ES-I3 (cell line): ENCODE measurements around the gene FOXN1.
"Not testable (repeated sequence)": the region's sequence is repeated elsewhere in the genome, so short reads cannot be mapped to it uniquely, and the experiment has no call there.

Experiments used
- H3K36me3 ChIP-seq: 2 replicates; pipeline ENCODE4 v1.6.1; 2013; ENCODE audit warnings: mild to moderate bottlenecking, low read length, control low read depth, moderate library complexity; ENCODE audit not compliant: insufficient read depth
- H3K4me1 ChIP-seq: 2 replicates; pipeline ENCODE4 v1.6.1; 2013; ENCODE audit warnings: mild to moderate bottlenecking, control low read depth, low read length; ENCODE audit not compliant: insufficient read depth
- H3K9ac ChIP-seq: 2 replicates; pipeline ENCODE4 v1.6.1; 2013; ENCODE audit warnings: low read depth, mild to moderate bottlenecking, low read length, moderate library complexity
- H3K9me3 ChIP-seq: 2 replicates; pipeline ENCODE4 v1.6.1; 2013; ENCODE audit warnings: mild to moderate bottlenecking, low read length, moderate library complexity; ENCODE audit not compliant: control insufficient read depth, insufficient read depth

Gene FOXN1

GRCh38 chr17:28521311-28522085, 15.3 kb downstream of the FOXN1 start:
- Histone ChIP-seq H3K9ac (no peak overlapping the region), H3K4me1 (peaks cover 9% of the 10 kb centered on the region; the same call in 1 of the 2 replicates), H3K36me3 (no peaks in the 10 kb centered on the region), H3K9me3 (no peaks in the 10 kb centered on the region)

GRCh38 chr17:28522281-28522680, 16.1 kb downstream of the FOXN1 start:
- not testable (repeated sequence) for H3K36me3 ChIP-seq, H3K9me3 ChIP-seq, H3K4me1 ChIP-seq, H3K9ac ChIP-seq

- Histone ChIP-seq H3K36me3 (no peaks in the 10 kb centered on the region), H3K9me3 (no peaks in the 10 kb centered on the region)
These were observed 17.0 kb downstream of the FOXN1 start for GRCh38 chr17:28523186-28523585.

GRCh38 chr17:28523876-28524275, 17.7 kb downstream of the FOXN1 start:
- peaks cover 9% of the 10 kb centered on the region; the same call in 1 of the 2 replicates for H3K4me1 ChIP-seq
- no peaks in the 10 kb centered on the region for H3K9me3 ChIP-seq
- H3K36me3 ChIP-seq: no peaks in the 10 kb centered on the region
- H3K9ac ChIP-seq: no peak overlapping the region

More at GRCh38 chr17:28523186-28523585, 17.0 kb downstream of the FOXN1 start:
- no peak overlapping the region for H3K9ac ChIP-seq
- peaks cover 9% of the 10 kb centered on the region; the same call in 1 of the 2 replicates for H3K4me1 ChIP-seq

GRCh38 chr17:28524476-28525424, 18.6 kb downstream of the FOXN1 start:
- Histone ChIP-seq H3K9ac (no peak overlapping the region), H3K36me3 (no peaks in the 10 kb centered on the region), H3K9me3 (no peaks in the 10 kb centered on the region), H3K4me1 (peaks cover 9% of the 10 kb centered on the region; the same call in 1 of the 2 replicates)

GRCh38 chr17:28526381-28526780, 20.2 kb downstream of the FOXN1 start:
- Histone ChIP-seq H3K9ac (no peak overlapping the region), H3K4me1 (peaks cover 9% of the 10 kb centered on the region; the same call in 1 of the 2 replicates), H3K9me3 (no peaks in the 10 kb centered on the region), H3K36me3 (no peaks in the 10 kb centered on the region)

GRCh38 chr17:28527181-28527681, 21.1 kb downstream of the FOXN1 start:
- Histone ChIP-seq H3K9ac (no peak overlapping the region), H3K4me1 (peaks cover 9% of the 10 kb centered on the region; the same call in 1 of the 2 replicates), H3K36me3 (no peaks in the 10 kb centered on the region), H3K9me3 (no peaks in the 10 kb centered on the region)

GRCh38 chr17:28527859-28528258, 21.7 kb downstream of the FOXN1 start:
- no peaks in the 10 kb centered on the region for H3K36me3 ChIP-seq
- peaks cover 11% of the 10 kb centered on the region; the same call in 1 of the 2 replicates for H3K4me1 ChIP-seq
- no peak overlapping the region for H3K9ac ChIP-seq

GRCh38 chr17:28528327-28529012, 22.3 kb downstream of the FOXN1 start:
- H3K9me3 ChIP-seq: no peaks in the 10 kb centered on the region
- H3K4me1 ChIP-seq: peaks cover 12% of the 10 kb centered on the region; the same call in 1 of the 2 replicates
- H3K36me3 ChIP-seq: no peaks in the 10 kb centered on the region
- H3K9ac ChIP-seq: no peak overlapping the region

More at GRCh38 chr17:28527859-28528258, 21.7 kb downstream of the FOXN1 start:
- H3K9me3 ChIP-seq: no peaks in the 10 kb centered on the region

- Histone ChIP-seq H3K9ac (no peak overlapping the region), H3K9me3 (no peaks in the 10 kb centered on the region), H3K4me1 (peaks cover 12% of the 10 kb centered on the region; the same call in 1 of the 2 replicates), H3K36me3 (no peaks in the 10 kb centered on the region)
These were observed 22.9 kb downstream of the FOXN1 start for GRCh38 chr17:28529013-28529400.

- H3K4me1 ChIP-seq: peaks cover 6% of the 10 kb centered on the region; the same call in 1 of the 2 replicates
- no peaks in the 10 kb centered on the region for H3K36me3 ChIP-seq
- H3K9me3 ChIP-seq: no peaks in the 10 kb centered on the region
- no peak overlapping the region for H3K9ac ChIP-seq
These were observed 24.1 kb downstream of the FOXN1 start for GRCh38 chr17:28530250-28530649.

- Histone ChIP-seq H3K36me3 (no peaks in the 10 kb centered on the region), H3K4me1 (peaks cover 3% of the 10 kb centered on the region; the same call in 1 of the 2 replicates), H3K9me3 (no peaks in the 10 kb centered on the region), H3K9ac (no peak overlapping the region)
These were observed 24.8 kb downstream of the FOXN1 start for GRCh38 chr17:28530926-28531325.

GRCh38 chr17:28532050-28532960, 26.2 kb downstream of the FOXN1 start:
- H3K9me3 ChIP-seq: no peaks in the 10 kb centered on the region
- H3K36me3 ChIP-seq: no peaks in the 10 kb centered on the region
- H3K4me1 ChIP-seq: peaks cover 3% of the 10 kb centered on the region; the same call in 1 of the 2 replicates
- no peak overlapping the region for H3K9ac ChIP-seq
